CD8-positive, alpha-beta memory T cell (primary cell): ENCODE results near the gene TSPAN9. TPM values are rescaled to one million over a fixed set of nuclear protein-coding genes. Genes with fewer than 3 reads are reported as not detected.

Source experiments
- CTCF ChIA-PET: fragments of 350-600 bp; sonication (Branson Sonifier 250); formaldehyde crosslinking; loops from one replicate; lab custom pipeline; 2021; ENCODE audit warnings: antibody characterized with exemption; lab: Charles Lee
- POLR2A ChIA-PET: fragments of 350-600 bp; sonication (Branson Sonifier 250); formaldehyde crosslinking; loops from one replicate; lab custom pipeline; 2021; ENCODE audit warnings: antibody characterized with exemption; lab: Charles Lee
- DNase-seq, 5 donors: peaks; one replicate each; pipeline versions ENCODE4 v3.0.0 to v3.0.0-alpha.2; 2020 to 2022; ENCODE audit warnings: mixed read lengths in 1 of 5
- H3K27ac ChIP-seq: one replicate; pipeline ENCODE4 v1.7.0; 2013; ENCODE audit warnings: low read depth, mild to moderate bottlenecking, low read length, moderate library complexity
- H3K27me3 ChIP-seq: 2 replicates; pipeline ENCODE4 v1.7.0; 2013; ENCODE audit warnings: low read length, mild to moderate bottlenecking; ENCODE audit not compliant: insufficient read depth, poor library complexity, severe bottlenecking
- H3K36me3 ChIP-seq: 2 replicates; pipeline ENCODE4 v1.7.0; 2013; ENCODE audit warnings: mild to moderate bottlenecking, low read length, moderate library complexity; ENCODE audit not compliant: insufficient read depth
- H3K4me1 ChIP-seq: 2 replicates; pipeline ENCODE4 v1.7.0; 2013; ENCODE audit warnings: mild to moderate bottlenecking, low read length, moderate library complexity; ENCODE audit not compliant: insufficient read depth
- H3K4me3 ChIP-seq: 2 replicates; pipeline ENCODE4 v1.7.0; 2013; ENCODE audit warnings: mild to moderate bottlenecking, low read length
- H3K9me3 ChIP-seq: 2 replicates; pipeline ENCODE4 v1.7.0; 2013; ENCODE audit warnings: mild to moderate bottlenecking, low read length
- H3K27ac Mint-ChIP-seq, 8 donors: one replicate each; pipeline ENCODE4 v1.8.0; 2020 to 2021; ENCODE audit warnings: mixed read lengths in 8 of 8, mild to moderate bottlenecking in 6 of 8, inconsistent platforms in 3 of 8, moderate library complexity in 3 of 8
- H3K27me3 Mint-ChIP-seq, 2 donors: one replicate each; pipeline ENCODE4 v1.8.0; 2020 to 2021; ENCODE audit warnings: mixed read lengths in 2 of 2, mild to moderate bottlenecking in 1 of 2, moderate library complexity in 1 of 2
- H3K36me3 Mint-ChIP-seq, 3 donors: one replicate each; pipeline ENCODE4 v1.8.0; 2020 to 2021; ENCODE audit warnings: mixed read lengths in 3 of 3, inconsistent platforms in 1 of 3, mild to moderate bottlenecking in 1 of 3
- H3K4me1 Mint-ChIP-seq, 3 donors: one replicate each; pipeline ENCODE4 v1.8.0; 2020 to 2021; ENCODE audit warnings: mixed read lengths in 3 of 3, inconsistent platforms in 1 of 3, mild to moderate bottlenecking in 1 of 3
- H3K4me3 Mint-ChIP-seq, 7 donors: one replicate each; pipeline ENCODE4 v1.8.0; 2020 to 2021; ENCODE audit warnings: mixed read lengths in 7 of 7, mild to moderate bottlenecking in 6 of 7, moderate library complexity in 4 of 7, inconsistent platforms in 2 of 7
- H3K9me3 Mint-ChIP-seq, 5 donors: one replicate each; pipeline ENCODE4 v1.8.0; 2020 to 2022; ENCODE audit warnings: mixed read lengths in 5 of 5, mild to moderate bottlenecking in 3 of 5, moderate library complexity in 2 of 5, inconsistent platforms in 1 of 5
- polyA plus RNA-seq: library from polyadenylated mRNA; unstranded; fragments of 300-500 nt; fragmentation: Illumina TruSeq; gene quantifications from one replicate; pipeline ENCODE4 v1.2.3, GENCODE V29; 2021
- total RNA-seq, 2 experiments: library from RNA; stranded (reverse); gene quantifications; one replicate each; pipeline ENCODE4 v1.2.3, GENCODE V29; 2021

The TSPAN9 gene
- total and polyA plus RNA-seq, 3 experiments from 2014 or later, result 0.33 to 0.79 TPM; not detected in 1

DNA sequence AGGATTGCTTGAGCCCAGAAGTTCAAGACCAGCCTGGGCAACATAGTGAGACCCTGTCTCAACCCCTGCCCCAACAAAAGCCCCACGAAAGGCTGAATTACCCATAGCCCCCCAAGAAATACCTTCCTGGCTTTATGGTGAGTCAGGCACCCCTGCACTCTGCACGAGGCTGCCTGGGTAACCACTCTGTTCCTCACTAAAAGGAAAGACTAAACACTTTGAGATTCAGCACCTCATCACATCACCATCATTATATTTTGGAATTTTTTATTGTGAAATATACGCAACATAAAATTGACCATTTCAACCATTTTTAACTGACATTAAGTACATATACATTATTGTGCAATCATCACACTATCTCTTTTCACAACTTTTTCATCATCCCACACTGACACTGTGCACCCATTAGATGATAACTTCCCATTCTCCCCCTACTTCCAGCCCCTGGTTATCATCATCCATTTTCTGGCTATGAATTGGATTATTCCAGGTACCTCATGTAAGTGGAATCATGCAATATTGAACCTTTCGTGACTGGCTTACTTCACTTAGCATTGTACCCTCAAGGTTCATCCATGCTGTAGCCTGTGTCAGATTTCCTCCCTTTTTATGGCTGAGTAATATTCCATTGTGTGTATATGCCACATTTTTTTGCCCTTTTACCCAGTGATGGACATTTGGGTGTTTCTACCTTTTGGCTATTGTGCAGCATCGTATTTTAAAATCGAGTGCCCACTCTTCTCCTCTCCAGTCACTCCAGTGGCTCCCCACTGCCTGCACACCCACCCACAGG lies 51.5 kb downstream of the TSPAN9 start:
- no peaks in the 10 kb centered on the region for H3K9me3 ChIP-seq
- H3K4me3 ChIP-seq, result no peak overlapping the region
- DNase-seq, result no peak
- no peak overlapping the region for H3K27ac Mint-ChIP-seq
- no peak overlapping the region for H3K27ac ChIP-seq
- no peak overlapping the region for H3K4me3 Mint-ChIP-seq
- H3K4me1 ChIP-seq, result peaks cover 18% of the 10 kb centered on the region
- POLR2A ChIA-PET, result no interaction called here
- H3K9me3 Mint-ChIP-seq, result peaks cover 0 to 2% (median 0%) of the 10 kb centered on the region in 5 donors
- peaks cover 19 to 49% of the 10 kb centered on the region in 2 donors for H3K27me3 Mint-ChIP-seq
- H3K27me3 ChIP-seq, result no peaks in the 10 kb centered on the region
- CTCF ChIA-PET, result interaction anchor here (1.4 kb wide), 1 partner anchor 55 kb away, joined by 4 read pairs; no protein-coding TSS in a partner anchor
- no peaks in the 10 kb centered on the region for H3K36me3 ChIP-seq
- no peaks in the 10 kb centered on the region for H3K36me3 Mint-ChIP-seq
- H3K4me1 Mint-ChIP-seq, result peaks cover 17 to 22% (median 18%) of the 10 kb centered on the region in 3 donors

DNA sequence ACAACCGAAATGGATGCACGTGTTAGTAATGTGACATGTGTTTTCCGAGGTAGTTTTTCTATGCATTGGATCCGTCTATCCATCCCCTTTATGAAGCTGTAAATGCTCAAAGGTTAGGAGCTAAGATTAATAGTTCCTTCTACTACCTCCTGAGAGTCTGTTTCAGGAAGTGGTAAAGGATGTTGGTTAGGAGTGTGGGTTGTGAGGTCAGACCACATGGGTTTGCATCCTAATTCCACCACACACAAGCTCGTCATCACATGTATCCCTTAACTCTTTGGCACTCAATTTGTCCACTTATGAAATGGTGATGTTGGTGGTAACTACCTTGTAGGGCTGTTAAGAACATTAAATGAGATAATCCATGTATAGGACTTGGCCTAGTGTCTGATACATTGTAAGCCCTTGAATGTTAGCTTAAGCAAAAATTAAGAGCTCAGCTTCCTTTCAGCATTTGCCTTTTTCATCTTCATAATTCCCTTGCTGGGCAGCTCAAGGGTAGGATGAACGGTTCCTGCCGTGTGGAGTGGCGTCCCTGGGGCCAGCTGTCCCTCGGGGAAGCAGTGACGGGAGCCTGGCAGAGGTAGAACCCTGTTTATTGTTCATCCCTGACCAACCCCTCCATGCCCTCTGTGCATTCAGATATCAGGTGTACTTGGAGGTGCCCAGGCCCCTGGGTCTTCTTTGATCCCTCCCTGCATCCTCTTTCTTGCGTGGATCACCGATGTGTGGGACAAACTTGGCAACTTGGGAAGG lies 52.3 kb downstream of the TSPAN9 start:
- Histone ChIP-seq H3K4me1 (peaks cover 18% of the 10 kb centered on the region), H3K4me3 (no peak overlapping the region), H3K27me3 (no peaks in the 10 kb centered on the region), H3K36me3 (no peaks in the 10 kb centered on the region), H3K27ac (no peak overlapping the region), H3K9me3 (no peaks in the 10 kb centered on the region)
- Mint-ChIP-seq H3K4me3 (no peak overlapping the region), H3K27me3 (peaks cover 19 to 53% of the 10 kb centered on the region in 2 donors), H3K27ac (peak overlapping the region in 2 of 8 donors; percentile 21 to 74), H3K9me3 (peaks cover 0 to 2% (median 0%) of the 10 kb centered on the region in 5 donors), H3K36me3 (no peaks in the 10 kb centered on the region), H3K4me1 (peaks cover 17 to 22% (median 18%) of the 10 kb centered on the region in 3 donors)
- ChIA-PET CTCF (no interaction called here), POLR2A (no interaction called here)
- peak in 1 of 5 donors; percentile 11 for DNase-seq

DNA sequence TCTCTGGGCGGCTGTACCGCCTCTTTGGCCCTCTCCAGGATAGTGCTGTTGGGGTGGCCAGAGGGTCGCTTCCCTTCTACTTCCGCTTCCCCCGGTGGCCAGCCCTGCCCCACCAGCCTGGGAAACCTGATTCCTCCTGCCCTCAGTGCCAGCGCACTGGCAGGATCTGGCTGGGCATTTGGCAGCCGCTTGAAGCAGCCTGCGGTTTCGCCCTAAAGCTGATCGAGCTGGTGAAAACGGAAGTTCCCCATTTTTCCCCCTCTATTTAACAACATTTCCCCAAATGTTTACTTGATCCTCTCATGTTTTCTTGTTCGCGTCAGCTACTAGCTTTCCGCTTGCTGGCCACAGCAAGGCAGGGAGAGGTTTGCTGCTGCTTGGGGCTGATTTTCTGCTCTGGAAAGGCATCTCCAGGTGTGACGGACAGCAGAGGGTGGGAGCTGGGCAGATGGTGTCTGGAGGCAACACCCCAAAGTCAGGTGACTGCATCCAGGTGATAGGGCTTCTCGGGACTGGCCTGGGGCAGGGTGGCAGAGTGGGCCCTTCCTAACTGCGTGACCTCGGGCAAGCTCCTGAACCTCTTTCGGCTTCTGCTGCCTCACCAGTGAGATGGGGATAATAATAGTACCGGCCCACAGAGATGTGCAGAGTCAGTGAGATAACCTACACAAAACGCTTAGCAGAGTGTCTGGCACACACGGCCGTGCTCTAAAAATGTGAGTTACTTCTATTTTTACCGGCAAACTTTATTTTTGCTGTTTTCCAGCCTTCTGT lies 53.1 kb downstream of the TSPAN9 start:
- ChIA-PET CTCF (no interaction called here), POLR2A (no interaction called here)
- Mint-ChIP-seq H3K27ac (peak overlapping the region in 1 of 8 donors; percentile 74), H3K27me3 (peaks cover 19 to 58% of the 10 kb centered on the region in 2 donors), H3K4me3 (peak overlapping the region in 3 of 7 donors; percentile 1 to 20 (median 17)), H3K4me1 (peaks cover 17 to 22% (median 18%) of the 10 kb centered on the region in 3 donors), H3K9me3 (peaks cover 0 to 2% (median 0%) of the 10 kb centered on the region in 5 donors), H3K36me3 (no peaks in the 10 kb centered on the region)
- H3K27me3 ChIP-seq, result no peaks in the 10 kb centered on the region
- no peak overlapping the region for H3K4me3 ChIP-seq
- no peak for DNase-seq
- no peaks in the 10 kb centered on the region for H3K36me3 ChIP-seq
- H3K27ac ChIP-seq, result no peak overlapping the region
- peaks cover 18% of the 10 kb centered on the region for H3K4me1 ChIP-seq
- no peaks in the 10 kb centered on the region for H3K9me3 ChIP-seq

- no peaks in the 10 kb centered on the region for H3K27me3 ChIP-seq
- Mint-ChIP-seq H3K4me3 (peak overlapping the region in 1 of 7 donors; percentile 76), H3K4me1 (peaks cover 17 to 22% (median 18%) of the 10 kb centered on the region in 3 donors), H3K27ac (no peak overlapping the region), H3K27me3 (peaks cover 16 to 62% of the 10 kb centered on the region in 2 donors), H3K36me3 (no peaks in the 10 kb centered on the region), H3K9me3 (peaks cover 0 to 1% (median 0%) of the 10 kb centered on the region in 5 donors)
- no peak overlapping the region for H3K27ac ChIP-seq
- no peak for DNase-seq
- CTCF ChIA-PET, result no interaction called here
- H3K4me3 ChIP-seq, result no peak overlapping the region
- POLR2A ChIA-PET, result no interaction called here
- H3K36me3 ChIP-seq, result no peaks in the 10 kb centered on the region
- H3K4me1 ChIP-seq, result peaks cover 18% of the 10 kb centered on the region
- H3K9me3 ChIP-seq, result no peaks in the 10 kb centered on the region
Measured at GRCh38 chr12:3131129-3131528, 54.0 kb downstream of the TSPAN9 start.

GRCh38 chr12:3132636-3133404 lies 55.6 kb downstream of the TSPAN9 start:
- H3K9me3 Mint-ChIP-seq, result peaks cover 0 to 1% (median 0%) of the 10 kb centered on the region in 5 donors

DNA sequence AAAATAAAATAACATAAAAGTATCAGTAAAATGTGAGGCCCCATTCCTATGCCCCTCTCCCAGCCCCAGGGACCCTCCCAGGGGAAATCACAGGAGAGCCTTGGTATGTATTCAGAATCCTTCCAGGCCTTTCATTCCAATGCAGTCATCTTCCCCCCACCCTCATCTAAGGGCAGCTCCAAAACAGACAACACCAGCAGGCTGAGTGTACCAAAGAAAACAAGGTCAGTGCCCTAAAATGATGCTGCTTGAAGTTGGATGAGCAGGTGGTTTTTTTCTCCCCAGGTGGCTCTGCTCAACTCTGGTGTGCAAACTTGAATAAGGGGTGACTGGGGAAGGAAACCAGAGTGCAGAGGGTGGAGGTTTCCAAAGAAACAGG lies 56.2 kb downstream of the TSPAN9 start:
- no peak overlapping the region for H3K4me3 ChIP-seq
- H3K27me3 ChIP-seq, result no peaks in the 10 kb centered on the region
- CTCF ChIA-PET, result no interaction called here
- Mint-ChIP-seq H3K36me3 (no peaks in the 10 kb centered on the region), H3K4me3 (no peak overlapping the region), H3K27ac (no peak overlapping the region), H3K27me3 (peaks cover 19 to 63% of the 10 kb centered on the region in 2 donors), H3K9me3 (peaks cover 0 to 1% (median 0%) of the 10 kb centered on the region in 5 donors), H3K4me1 (peaks cover 17 to 22% (median 18%) of the 10 kb centered on the region in 3 donors)
- no peak overlapping the region for H3K27ac ChIP-seq
- H3K4me1 ChIP-seq, result peaks cover 18% of the 10 kb centered on the region
- no peak for DNase-seq
- no peaks in the 10 kb centered on the region for H3K36me3 ChIP-seq
- H3K9me3 ChIP-seq, result no peaks in the 10 kb centered on the region
- POLR2A ChIA-PET, result no interaction called here

More at GRCh38 chr12:3132636-3133404, 55.6 kb downstream of the TSPAN9 start:
- Mint-ChIP-seq H3K27ac (no peak overlapping the region), H3K4me3 (no peak overlapping the region), H3K27me3 (peaks cover 19 to 66% of the 10 kb centered on the region in 2 donors), H3K4me1 (peaks cover 17 to 22% (median 18%) of the 10 kb centered on the region in 3 donors), H3K36me3 (no peaks in the 10 kb centered on the region)
- CTCF ChIA-PET, result no interaction called here
- DNase-seq, result no peak
- Histone ChIP-seq H3K27ac (no peak overlapping the region), H3K36me3 (no peaks in the 10 kb centered on the region), H3K4me1 (peaks cover 18% of the 10 kb centered on the region), H3K9me3 (no peaks in the 10 kb centered on the region), H3K27me3 (no peaks in the 10 kb centered on the region), H3K4me3 (no peak overlapping the region)
- POLR2A ChIA-PET, result no interaction called here

DNA sequence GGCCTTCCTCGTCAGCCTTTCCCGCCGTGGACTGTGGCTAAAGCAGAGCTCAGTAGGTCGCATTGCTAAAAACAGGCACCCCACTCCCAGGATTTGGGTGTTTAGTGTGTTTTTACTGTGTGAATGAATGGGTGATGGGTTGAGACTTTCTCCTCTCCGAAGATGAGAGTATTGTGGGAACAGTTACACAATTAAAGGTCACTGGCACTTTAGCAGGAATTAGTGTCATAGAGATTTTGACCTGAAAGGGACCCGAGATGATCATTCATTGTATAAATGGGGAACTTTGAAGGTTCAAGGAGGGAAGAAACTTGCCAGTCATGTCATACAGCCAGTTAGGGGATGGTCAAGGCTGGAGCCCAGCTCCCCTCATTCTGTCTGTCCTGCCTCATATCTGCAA lies 56.9 kb downstream of the TSPAN9 start:
- Mint-ChIP-seq H3K27me3 (peaks cover 19 to 58% of the 10 kb centered on the region in 2 donors), H3K36me3 (no peaks in the 10 kb centered on the region), H3K9me3 (peaks cover 0 to under 1% (median 0%) of the 10 kb centered on the region in 5 donors), H3K4me3 (no peak overlapping the region), H3K4me1 (peaks cover 14 to 19% (median 15%) of the 10 kb centered on the region in 3 donors), H3K27ac (no peak overlapping the region)
- Histone ChIP-seq H3K4me3 (no peak overlapping the region), H3K27ac (no peak overlapping the region), H3K27me3 (no peaks in the 10 kb centered on the region), H3K4me1 (peaks cover 16% of the 10 kb centered on the region), H3K9me3 (no peaks in the 10 kb centered on the region), H3K36me3 (no peaks in the 10 kb centered on the region)
- ChIA-PET CTCF (interaction anchor here (1.2 to 1.3 kb wide), 2 partner anchors 10 to 74 kb away, joined by 3 to 5 read pairs; no protein-coding TSS in a partner anchor), POLR2A (no interaction called here)
- no peak for DNase-seq
